ENCODE results near the gene SESTD1. TPM values are rescaled to one million over a fixed set of nuclear protein-coding genes. Genes with fewer than 3 reads are reported as not detected.

SESTD1 gene
- total RNA-seq, 2 donors from 2014 or later = 7.7 to 35.4 TPM

GRCh38 chr2:179179719-179180118 is 84.9 kb downstream of the SESTD1 start:
- no peak for DNase-seq (ENCODE audit: low spot score)
- WGBS = 73% methylated on average over 2 of the region's 2 CpGs
- Histone ChIP-seq H3K27ac (no peak overlapping the region), H3K4me1 (replicated peaks) (no peaks in the 10 kb centered on the region), H3K36me3 (no peaks in the 10 kb centered on the region), H3K4me3 (no peak overlapping the region), H3K27me3 (replicated peaks; ENCODE audit: insufficient read depth) (no peaks in the 10 kb centered on the region), H3K9me3 (no peaks in the 10 kb centered on the region)
- intact Hi-C loops (cut with DNase I) = no loop called here
- TF ChIP-seq POLR2A (IDR thresholded peaks at IDR 0.05) = no peak
- TF ChIP-seq, protein P1, sequence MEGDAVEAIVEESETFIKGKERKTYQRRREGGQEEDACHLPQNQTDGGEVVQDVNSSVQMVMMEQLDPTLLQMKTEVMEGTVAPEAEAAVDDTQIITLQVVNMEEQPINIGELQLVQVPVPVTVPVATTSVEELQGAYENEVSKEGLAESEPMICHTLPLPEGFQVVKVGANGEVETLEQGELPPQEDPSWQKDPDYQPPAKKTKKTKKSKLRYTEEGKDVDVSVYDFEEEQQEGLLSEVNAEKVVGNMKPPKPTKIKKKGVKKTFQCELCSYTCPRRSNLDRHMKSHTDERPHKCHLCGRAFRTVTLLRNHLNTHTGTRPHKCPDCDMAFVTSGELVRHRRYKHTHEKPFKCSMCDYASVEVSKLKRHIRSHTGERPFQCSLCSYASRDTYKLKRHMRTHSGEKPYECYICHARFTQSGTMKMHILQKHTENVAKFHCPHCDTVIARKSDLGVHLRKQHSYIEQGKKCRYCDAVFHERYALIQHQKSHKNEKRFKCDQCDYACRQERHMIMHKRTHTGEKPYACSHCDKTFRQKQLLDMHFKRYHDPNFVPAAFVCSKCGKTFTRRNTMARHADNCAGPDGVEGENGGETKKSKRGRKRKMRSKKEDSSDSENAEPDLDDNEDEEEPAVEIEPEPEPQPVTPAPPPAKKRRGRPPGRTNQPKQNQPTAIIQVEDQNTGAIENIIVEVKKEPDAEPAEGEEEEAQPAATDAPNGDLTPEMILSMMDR (IDR thresholded peaks at IDR 0.05) = no peak
- no peak for TF ChIP-seq POLR2AphosphoS5 (IDR thresholded peaks at IDR 0.05)

DNA sequence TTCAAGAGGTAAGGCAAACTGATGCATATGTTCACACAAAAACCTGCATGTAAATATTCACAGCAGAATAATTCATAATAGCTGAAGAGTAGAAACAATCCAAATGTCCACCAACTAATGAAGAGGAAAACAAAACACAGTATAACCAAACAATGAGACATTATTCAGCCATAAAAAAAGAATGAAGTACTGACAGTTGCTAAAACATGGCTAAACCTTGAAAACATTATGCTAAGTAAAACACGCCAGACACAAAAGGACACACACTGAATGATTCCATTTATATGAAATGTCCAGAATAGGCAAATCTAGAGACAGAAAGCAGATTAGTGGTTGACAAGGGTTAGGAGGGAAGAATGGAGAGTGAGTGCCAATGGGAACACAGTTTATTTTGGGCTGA is 86.9 kb downstream of the SESTD1 start:
- H3K36me3 ChIP-seq = no peaks in the 10 kb centered on the region

DNA sequence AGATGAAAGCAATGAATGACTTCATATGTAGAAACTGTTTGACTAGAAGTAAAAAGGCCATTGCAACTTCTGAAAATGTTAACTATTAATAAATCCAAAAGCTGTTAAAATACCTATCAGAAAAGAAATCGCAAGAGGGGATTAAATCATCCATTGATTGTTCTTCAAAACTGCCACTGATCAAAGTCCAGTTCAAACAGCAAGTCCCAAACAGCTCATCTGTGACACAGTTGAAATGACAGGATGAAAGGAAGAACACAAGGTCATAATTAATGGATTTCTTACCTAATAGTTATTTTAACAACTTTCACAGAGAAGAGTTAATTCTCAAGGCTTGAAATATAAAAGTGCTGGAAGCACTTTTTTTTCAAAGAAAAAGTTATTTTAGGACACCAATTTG is 90.4 kb downstream of the SESTD1 start:
- intact Hi-C loops (cut with DNase I) = no loop called here
- no peaks in the 10 kb centered on the region for H3K36me3 ChIP-seq
- no peak for TF ChIP-seq POLR2A (IDR thresholded peaks at IDR 0.05)
- TF ChIP-seq POLR2AphosphoS5 (IDR thresholded peaks at IDR 0.05) = no peak
- TF ChIP-seq, protein P1 (IDR thresholded peaks at IDR 0.05) = no peak
- H3K9me3 ChIP-seq = no peaks in the 10 kb centered on the region
- no peak overlapping the region for H3K4me3 ChIP-seq
- H3K27ac ChIP-seq = no peak overlapping the region
- H3K27me3 ChIP-seq (replicated peaks; ENCODE audit: insufficient read depth) = no peaks in the 10 kb centered on the region
- WGBS = 95% methylated on average over 1 of the region's 1 CpG
- no peak for DNase-seq (ENCODE audit: low spot score)
- no peaks in the 10 kb centered on the region for H3K4me1 ChIP-seq (replicated peaks)

More for the DNA sequence above, 86.9 kb downstream of the SESTD1 start:
- Histone ChIP-seq H3K9me3 (no peaks in the 10 kb centered on the region), H3K27ac (no peak overlapping the region), H3K27me3 (replicated peaks; ENCODE audit: insufficient read depth) (no peaks in the 10 kb centered on the region), H3K4me3 (no peak overlapping the region), H3K4me1 (replicated peaks) (no peaks in the 10 kb centered on the region)
- WGBS = 86% methylated on average over 1 of the region's 1 CpG
- TF ChIP-seq, protein P1 (IDR thresholded peaks at IDR 0.05) = no peak
- TF ChIP-seq POLR2AphosphoS5 (IDR thresholded peaks at IDR 0.05) = no peak
- TF ChIP-seq POLR2A (IDR thresholded peaks at IDR 0.05) = no peak
- DNase-seq (ENCODE audit: low spot score) = no peak
- intact Hi-C loops (cut with DNase I) = no loop called here

DNA sequence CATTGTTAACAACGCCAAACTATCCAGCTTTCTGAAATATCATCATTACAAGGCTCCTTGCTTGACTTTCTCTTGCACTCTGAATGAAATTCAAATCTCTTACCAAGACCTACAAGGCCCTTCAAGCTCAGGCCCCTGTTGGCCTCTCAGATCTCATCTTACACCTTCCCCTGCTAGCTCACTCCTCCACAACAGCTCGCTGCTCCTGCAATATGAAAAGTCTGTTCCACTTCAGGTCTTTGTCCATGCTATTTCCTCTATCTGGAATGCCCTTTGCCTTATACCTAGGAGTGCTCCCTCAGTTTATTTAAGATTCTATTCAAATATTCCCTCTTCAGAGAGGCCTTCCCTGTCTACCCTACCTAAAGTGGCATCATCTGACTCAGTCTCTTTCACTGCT is 91.7 kb downstream of the SESTD1 start:
- H3K27me3 ChIP-seq (replicated peaks; ENCODE audit: insufficient read depth) = no peaks in the 10 kb centered on the region
- no peak overlapping the region for H3K27ac ChIP-seq
- no peak overlapping the region for H3K4me3 ChIP-seq
- intact Hi-C loops (cut with DNase I) = no loop called here
- no peak for DNase-seq (ENCODE audit: low spot score)
- no peaks in the 10 kb centered on the region for H3K36me3 ChIP-seq
- TF ChIP-seq POLR2A (IDR thresholded peaks at IDR 0.05) (no peak), POLR2AphosphoS5 (IDR thresholded peaks at IDR 0.05) (no peak)
- TF ChIP-seq, protein P1 (IDR thresholded peaks at IDR 0.05) = no peak
- WGBS = 94% methylated on average over 2 of the region's 2 CpGs
- no peaks in the 10 kb centered on the region for H3K4me1 ChIP-seq (replicated peaks)
- H3K9me3 ChIP-seq = no peaks in the 10 kb centered on the region

GRCh38 chr2:179171371-179171770 is 93.3 kb downstream of the SESTD1 start:
- WGBS = 96% methylated on average over 1 of the region's 1 CpG
- H3K27me3 ChIP-seq (replicated peaks; ENCODE audit: insufficient read depth) = no peaks in the 10 kb centered on the region
- H3K9me3 ChIP-seq = no peaks in the 10 kb centered on the region
- no peak for DNase-seq (ENCODE audit: low spot score)
- intact Hi-C loops (cut with DNase I) = no loop called here
- no peak overlapping the region for H3K27ac ChIP-seq
- no peaks in the 10 kb centered on the region for H3K36me3 ChIP-seq
- H3K4me1 ChIP-seq (replicated peaks) = no peaks in the 10 kb centered on the region
- TF ChIP-seq, protein P1 (IDR thresholded peaks at IDR 0.05) = no peak
- TF ChIP-seq POLR2A (IDR thresholded peaks at IDR 0.05) (no peak), POLR2AphosphoS5 (IDR thresholded peaks at IDR 0.05) (no peak)
- no peak overlapping the region for H3K4me3 ChIP-seq

Data from prostate gland (tissue), 2 donors.